PFSK-1 (cell line): ENCODE data around the gene PAPSS1.

Experiments
- FOXP2 ChIP-seq: optimal IDR thresholded peaks from 2 replicates; pipeline ENCODE3; 2011; ENCODE audit warnings: borderline replicate concordance, control low read depth, inconsistent platforms; ENCODE audit not compliant: insufficient read depth; ENCODE audit errors: extremely low read length, extremely low read depth
- POLR2AphosphoS5 ChIP-seq: IDR thresholded peaks from 2 replicates; pipeline ENCODE4 v1.6.1; 2012; ENCODE audit warnings: low read depth, mild to moderate bottlenecking, control low read depth, low read length, moderate library complexity
- SIN3A ChIP-seq: IDR thresholded peaks from 2 replicates; pipeline ENCODE4 v1.6.1; 2012; ENCODE audit warnings: mild to moderate bottlenecking, low read length, moderate library complexity, borderline replicate concordance; ENCODE audit not compliant: insufficient read depth
- TAF1 ChIP-seq: IDR thresholded peaks from 2 replicates; pipeline ENCODE4 v1.6.1; 2012; ENCODE audit warnings: low read length, control low read depth, borderline replicate concordance; ENCODE audit not compliant: insufficient read depth
- TF ChIP-seq, protein P1 (sequence below), 2 experiments: IDR thresholded peaks; 2 replicates each; pipeline versions ENCODE4 v1.6.1 to v1.8.0; 2011 to 2012; ENCODE audit warnings: low read depth in 2 of 2, low read length in 2 of 2, control low read depth in 1 of 2, inconsistent platforms in 1 of 2, mild to moderate bottlenecking in 1 of 2, moderate library complexity in 1 of 2; ENCODE audit not compliant: insufficient read depth in 1 of 2

Gene PAPSS1

GRCh38 chr4:107743532-107743931, 23.5 kb upstream of the PAPSS1 start:
- TF ChIP-seq TAF1 (no peak), SIN3A (no peak)

DNA sequence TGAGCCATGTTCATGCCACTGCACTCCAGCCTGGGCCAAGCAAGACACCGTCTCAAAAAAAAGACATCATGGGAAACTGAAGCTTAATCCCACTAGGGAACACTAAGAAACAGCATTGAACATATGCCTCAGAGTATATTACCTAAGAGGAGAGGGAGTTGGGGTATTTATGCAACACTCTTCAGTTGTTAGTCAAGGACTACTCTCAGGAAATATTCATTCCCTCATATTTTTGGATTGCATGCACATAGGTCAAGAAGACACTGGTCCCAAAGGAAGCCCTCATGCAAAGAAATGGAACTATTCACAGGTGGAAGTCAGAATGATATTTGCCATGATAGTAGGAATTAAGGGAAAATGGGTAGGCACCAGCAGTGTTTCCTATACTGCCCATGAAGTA, 22.8 kb upstream of the PAPSS1 start:
- TF ChIP-seq SIN3A: no peak
- TF ChIP-seq, protein P1, sequence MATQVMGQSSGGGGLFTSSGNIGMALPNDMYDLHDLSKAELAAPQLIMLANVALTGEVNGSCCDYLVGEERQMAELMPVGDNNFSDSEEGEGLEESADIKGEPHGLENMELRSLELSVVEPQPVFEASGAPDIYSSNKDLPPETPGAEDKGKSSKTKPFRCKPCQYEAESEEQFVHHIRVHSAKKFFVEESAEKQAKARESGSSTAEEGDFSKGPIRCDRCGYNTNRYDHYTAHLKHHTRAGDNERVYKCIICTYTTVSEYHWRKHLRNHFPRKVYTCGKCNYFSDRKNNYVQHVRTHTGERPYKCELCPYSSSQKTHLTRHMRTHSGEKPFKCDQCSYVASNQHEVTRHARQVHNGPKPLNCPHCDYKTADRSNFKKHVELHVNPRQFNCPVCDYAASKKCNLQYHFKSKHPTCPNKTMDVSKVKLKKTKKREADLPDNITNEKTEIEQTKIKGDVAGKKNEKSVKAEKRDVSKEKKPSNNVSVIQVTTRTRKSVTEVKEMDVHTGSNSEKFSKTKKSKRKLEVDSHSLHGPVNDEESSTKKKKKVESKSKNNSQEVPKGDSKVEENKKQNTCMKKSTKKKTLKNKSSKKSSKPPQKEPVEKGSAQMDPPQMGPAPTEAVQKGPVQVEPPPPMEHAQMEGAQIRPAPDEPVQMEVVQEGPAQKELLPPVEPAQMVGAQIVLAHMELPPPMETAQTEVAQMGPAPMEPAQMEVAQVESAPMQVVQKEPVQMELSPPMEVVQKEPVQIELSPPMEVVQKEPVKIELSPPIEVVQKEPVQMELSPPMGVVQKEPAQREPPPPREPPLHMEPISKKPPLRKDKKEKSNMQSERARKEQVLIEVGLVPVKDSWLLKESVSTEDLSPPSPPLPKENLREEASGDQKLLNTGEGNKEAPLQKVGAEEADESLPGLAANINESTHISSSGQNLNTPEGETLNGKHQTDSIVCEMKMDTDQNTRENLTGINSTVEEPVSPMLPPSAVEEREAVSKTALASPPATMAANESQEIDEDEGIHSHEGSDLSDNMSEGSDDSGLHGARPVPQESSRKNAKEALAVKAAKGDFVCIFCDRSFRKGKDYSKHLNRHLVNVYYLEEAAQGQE (IDR thresholded peaks at IDR 0.05; ENCODE audit: insufficient read depth in 1 of 2, low read depth in 2 of 2, low read length in 2 of 2): no peak
- TF ChIP-seq FOXP2: no peak
- TF ChIP-seq TAF1: no peak
- TF ChIP-seq POLR2AphosphoS5: no peak

DNA sequence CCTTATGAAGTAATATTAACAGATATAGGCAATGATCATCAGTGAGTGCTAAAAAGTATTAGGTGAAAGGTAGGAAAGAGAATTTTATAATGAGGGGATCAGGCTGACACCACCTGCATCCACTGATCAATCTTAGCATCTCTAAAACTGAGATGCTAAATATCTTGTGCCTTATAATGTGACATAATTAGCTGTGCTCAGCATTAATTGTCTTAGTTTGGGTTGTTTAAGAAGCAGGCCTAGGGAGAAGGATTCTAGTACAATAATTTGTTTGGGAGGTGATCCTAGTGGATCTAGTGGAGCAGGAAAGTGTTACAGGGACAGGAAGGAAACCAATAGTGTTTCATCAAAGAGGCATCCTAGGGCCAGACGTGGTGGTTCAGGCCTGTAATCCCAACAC, 22.2 kb upstream of the PAPSS1 start:
- TF ChIP-seq FOXP2: no peak
- TF ChIP-seq SIN3A: no peak
- no peak for TF ChIP-seq TAF1
- TF ChIP-seq, protein P1 (IDR thresholded peaks at IDR 0.05; ENCODE audit: insufficient read depth in 1 of 2, low read depth in 2 of 2, low read length in 2 of 2): no peak
- TF ChIP-seq POLR2AphosphoS5: no peak

GRCh38 chr4:107740950-107741701, 21.1 kb upstream of the PAPSS1 start:
- TF ChIP-seq, protein P1 (IDR thresholded peaks at IDR 0.05; ENCODE audit: insufficient read depth in 1 of 2, low read depth in 2 of 2, low read length in 2 of 2): no peak
- TF ChIP-seq POLR2AphosphoS5 (no peak), FOXP2 (no peak), TAF1 (no peak), SIN3A (no peak)

DNA sequence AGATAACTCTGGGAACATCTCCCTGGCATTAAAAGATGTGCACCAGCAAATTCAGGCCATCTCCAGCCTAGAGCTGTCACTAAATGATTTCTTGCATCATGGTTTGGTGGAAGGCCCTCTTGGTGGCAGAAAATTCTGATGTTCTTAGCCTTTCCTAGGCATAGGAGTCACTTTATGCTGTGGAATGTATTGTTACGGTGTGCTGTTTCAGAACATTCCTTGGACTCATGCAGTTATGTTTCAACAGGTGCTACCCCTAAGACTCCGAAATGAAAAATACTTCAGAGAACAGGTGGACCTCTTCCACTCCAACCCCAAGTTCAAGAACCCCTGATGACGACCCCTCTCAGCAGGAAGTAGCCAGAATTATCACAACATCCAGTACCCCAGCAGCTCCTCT, 20.3 kb upstream of the PAPSS1 start:
- TF ChIP-seq SIN3A (no peak), TAF1 (no peak), FOXP2 (no peak), POLR2AphosphoS5 (no peak)
- TF ChIP-seq, protein P1 (IDR thresholded peaks at IDR 0.05; ENCODE audit: insufficient read depth in 1 of 2, low read depth in 2 of 2, low read length in 2 of 2): no peak
